Bronchial epithelial cell (primary cell): ENCODE data around the gene CORO7. TPM values are rescaled to one million over a fixed set of nuclear protein-coding genes. Genes with fewer than 3 reads are reported as not detected.

Experiments
- DNase-seq: peaks from one replicate; pipeline ENCODE4 v3.0.0-alpha.2; 2010; ENCODE audit warnings: low read depth
- FAIRE-seq: peaks from 2 replicates; lab custom pipeline; 2011; peaks lifted over from hg19 to GRCh38; lab: Jason Lieb, UNC
- H3K27me3 ChIP-seq: 2 replicates; pipeline ENCODE4 v1.5.1; 2011; ENCODE audit warnings: low read length; ENCODE audit not compliant: control insufficient read depth, insufficient read depth
- H3K36me3 ChIP-seq: 2 replicates; pipeline ENCODE4 v1.5.1; 2011; ENCODE audit warnings: low read length; ENCODE audit not compliant: control insufficient read depth, insufficient read depth
- H3K4me3 ChIP-seq: 2 replicates; pipeline ENCODE4 v1.5.1; 2011; ENCODE audit warnings: mild to moderate bottlenecking, low read depth, low read length, control low read depth
- CTCF ChIP-seq: IDR thresholded peaks from 2 replicates; pipeline ENCODE4 v1.5.1; 2011; ENCODE audit warnings: mild to moderate bottlenecking, moderate library complexity, low read length, control low read depth, inconsistent platforms; ENCODE audit not compliant: insufficient read depth, severe bottlenecking
- total RNA-seq: library from RNA; depleted of rRNA; stranded (reverse); fragments of >200 nt; gene quantifications from 2 replicates; pipeline ENCODE4 v1.2.1, GENCODE V29; 2014

The CORO7 gene
- total RNA-seq, 1 donor from 2014 or later: 7.6 TPM

GRCh38 chr16:4412854-4413253 lies 3.5 kb downstream of the CORO7 start:
- Histone ChIP-seq H3K27me3 (no peaks in the 10 kb centered on the region), H3K36me3 (peaks cover 12% of the 10 kb centered on the region), H3K4me3 (no peak overlapping the region)
- DNase-seq (no peak), FAIRE-seq (no peak)
- TF ChIP-seq CTCF: no peak

DNA sequence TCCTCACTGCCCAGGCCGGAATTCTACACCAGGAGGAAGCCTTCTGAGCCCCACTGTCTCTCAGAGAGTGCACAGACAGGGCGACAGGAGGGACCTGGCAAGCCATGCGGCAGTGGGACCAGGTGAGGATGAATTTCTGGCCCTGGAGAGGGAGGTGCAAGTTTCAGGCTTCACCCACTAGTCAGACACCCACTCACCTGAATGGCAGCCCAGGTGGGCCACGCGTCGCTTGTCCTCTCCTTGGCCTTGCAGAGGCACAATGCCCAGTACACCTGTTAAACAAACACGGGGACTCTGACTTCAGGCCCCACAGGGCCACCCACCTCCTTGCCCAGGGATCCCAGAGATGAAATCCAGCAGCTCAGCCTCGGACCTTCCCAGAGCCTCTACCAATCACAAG lies 4.2 kb downstream of the CORO7 start:
- Histone ChIP-seq H3K4me3 (no peak overlapping the region), H3K27me3 (no peaks in the 10 kb centered on the region), H3K36me3 (peaks cover 17% of the 10 kb centered on the region)
- no peak for TF ChIP-seq CTCF
- FAIRE-seq (no peak), DNase-seq (no peak)

DNA sequence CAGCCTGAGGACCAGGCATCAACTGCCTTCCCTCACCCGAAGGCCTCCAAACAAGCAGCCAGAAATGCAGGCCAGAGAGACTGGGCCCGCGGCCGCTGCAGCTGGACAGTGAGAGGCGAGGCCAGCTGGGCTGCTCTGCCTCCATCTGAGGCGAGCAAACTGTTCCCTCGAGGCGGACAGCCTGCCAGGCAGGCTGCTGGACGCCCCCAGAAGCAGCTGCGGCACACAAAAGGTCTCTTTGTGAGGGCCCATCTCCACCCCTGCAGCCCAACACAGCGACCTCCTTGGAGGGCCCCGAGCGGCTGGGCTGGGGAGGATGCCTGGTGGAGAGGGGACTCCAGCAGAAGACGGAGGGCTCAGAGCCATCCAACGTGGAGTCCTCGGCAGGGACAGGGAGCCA lies 4.7 kb downstream of the CORO7 start:
- peaks cover 17% of the 10 kb centered on the region for H3K36me3 ChIP-seq
- H3K4me3 ChIP-seq: no peak overlapping the region
- DNase-seq (no peak), FAIRE-seq (no peak)
- no peaks in the 10 kb centered on the region for H3K27me3 ChIP-seq
- TF ChIP-seq CTCF: no peak

GRCh38 chr16:4410335-4411075 lies 5.9 kb downstream of the CORO7 start:
- Histone ChIP-seq H3K27me3 (no peaks in the 10 kb centered on the region), H3K36me3 (peaks cover 17% of the 10 kb centered on the region), H3K4me3 (no peak overlapping the region)
- no peak for DNase-seq
- FAIRE-seq: no peak
- no peak for TF ChIP-seq CTCF

DNA sequence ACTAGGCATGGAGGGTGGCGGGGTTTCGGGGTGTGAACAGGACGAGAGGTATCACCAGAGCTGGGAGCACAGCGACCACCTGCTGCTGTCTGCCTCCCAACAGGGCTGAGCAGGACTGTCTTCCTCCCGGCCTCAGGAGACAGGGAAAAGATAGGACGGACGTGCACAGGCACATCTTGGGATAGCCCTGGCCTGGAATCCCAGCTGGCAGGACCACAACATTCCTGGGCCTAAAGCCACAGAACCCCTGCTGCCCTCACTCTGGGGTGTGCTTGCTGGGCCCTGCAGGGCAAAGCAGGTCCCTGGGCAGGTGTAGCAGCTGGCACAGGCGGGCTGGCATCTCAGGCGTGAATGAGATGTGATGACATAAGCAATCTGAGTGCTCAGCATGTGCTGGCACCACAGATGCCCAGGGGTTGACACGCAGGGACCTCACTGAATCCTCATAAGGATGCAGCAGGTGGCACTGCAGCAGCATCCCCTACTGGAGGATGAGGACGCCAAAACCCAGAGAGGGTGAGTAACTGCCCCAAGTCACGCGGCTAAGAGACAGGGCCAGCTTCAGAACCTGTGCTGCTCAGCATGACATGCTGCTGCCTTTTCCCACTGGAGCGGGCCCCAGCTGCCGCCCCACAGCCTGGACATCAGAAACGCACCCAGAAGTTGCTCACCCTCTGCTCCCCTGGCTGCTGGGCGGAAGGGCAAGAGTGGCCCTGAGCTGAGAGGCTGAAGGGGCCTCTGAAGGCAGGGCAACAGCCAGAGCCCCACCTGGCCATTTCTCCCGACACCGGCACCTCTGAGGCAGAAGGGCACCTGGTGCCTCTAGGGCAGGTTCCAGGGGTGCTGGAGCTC lies 7.1 kb downstream of the CORO7 start:
- DNase-seq: no peak
- H3K4me3 ChIP-seq: no peak overlapping the region
- FAIRE-seq: no peak
- peaks cover 21% of the 10 kb centered on the region for H3K36me3 ChIP-seq
- peak; percentile 37 for TF ChIP-seq CTCF
- no peaks in the 10 kb centered on the region for H3K27me3 ChIP-seq
